ENCODE results near the gene ABTB2. TPM values are rescaled to one million over a fixed set of nuclear protein-coding genes. Genes with fewer than 3 reads are reported as not detected.

ABTB2 gene
- polyA plus RNA-seq, 1 donor (not counting 4 experiments of a cell fraction or from before 2014, with no cell fraction given) = 1.0 TPM

DNA sequence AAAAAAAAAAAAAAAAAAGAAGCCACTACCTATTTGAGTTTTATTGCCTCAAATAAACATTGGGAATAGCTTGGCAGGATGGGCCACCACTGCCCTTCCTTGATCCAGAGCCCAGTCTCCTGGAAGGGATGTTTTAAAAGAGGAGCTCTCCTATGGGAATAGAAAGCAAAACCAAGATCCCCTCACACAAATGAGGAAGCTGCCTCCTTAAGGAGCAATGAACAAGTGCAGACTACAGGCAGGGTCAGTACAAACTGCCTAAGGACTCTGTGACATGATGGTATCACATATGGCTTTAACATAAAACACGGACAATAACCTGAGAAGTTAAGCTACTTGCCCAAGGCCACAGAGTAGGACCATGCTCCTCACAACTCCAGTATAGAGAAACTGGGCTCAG is 131.6 kb downstream of the ABTB2 start:
- FAIRE-seq (no peak), DNase-seq (ENCODE audit: low read depth, low spot score) (no peak)
- no peaks in the 10 kb centered on the region for H3K9me3 ChIP-seq (ENCODE audit: control insufficient read depth, low read depth, low read length)
- H3K4me2 ChIP-seq (ENCODE audit: control insufficient read depth, extremely low read depth, insufficient read depth, low read depth, low read length) = no peak overlapping the region
- H3K4me1 ChIP-seq (ENCODE audit: control insufficient read depth, extremely low read depth, insufficient read depth, low read length) = no peaks in the 10 kb centered on the region
- no peaks in the 10 kb centered on the region for H3K27me3 ChIP-seq (ENCODE audit: control insufficient read depth, extremely low read depth, insufficient read depth, low read length)
- H3K9ac ChIP-seq (ENCODE audit: control insufficient read depth, extremely low read depth, insufficient read depth, low read length) = no peak overlapping the region
- H4K20me1 ChIP-seq (ENCODE audit: control insufficient read depth, extremely low read depth, insufficient read depth, low read length) = no peaks in the 10 kb centered on the region
- no peak overlapping the region for H2AFZ ChIP-seq (ENCODE audit: control insufficient read depth, low read length)
- dilution Hi-C loops (cut with MboI; ENCODE audit: extremely low pct_ligation_motif_present, low sequenced_read_pairs) = no loop called here
- no peaks in the 10 kb centered on the region for H3K79me2 ChIP-seq (ENCODE audit: control insufficient read depth, insufficient read depth, low read length)
- no peak for TF ChIP-seq CTCF (optimal IDR thresholded peaks at IDR 0.05 in 1 of 3, IDR thresholded peaks at IDR 0.05 in 1 of 3, conservative IDR thresholded peaks at IDR 0.05 in 1 of 3; ENCODE audit: extremely low read depth in 1 of 3, insufficient read depth in 2 of 3, low read length in 3 of 3)
- TF ChIP-seq EZH2 (IDR thresholded peaks at IDR 0.05; ENCODE audit: low read length) = no peak
- no peak overlapping the region for H3K4me3 ChIP-seq (ENCODE audit: control insufficient read depth in 2 of 3, extremely low read depth in 1 of 3, insufficient read depth in 2 of 3, low read depth in 1 of 3, low read length in 3 of 3)
- no peak overlapping the region for H3K27ac ChIP-seq (ENCODE audit: control insufficient read depth, insufficient read depth, low read length)
- no peaks in the 10 kb centered on the region for H3K36me3 ChIP-seq (ENCODE audit: control insufficient read depth in 2 of 2, extremely low read depth in 1 of 2, insufficient read depth in 2 of 2, low read length in 2 of 2)
- no peaks in the 10 kb centered on the region for H3K9me1 ChIP-seq (ENCODE audit: control insufficient read depth, extremely low read depth, insufficient read depth, low read length)

- dilution Hi-C loops (cut with MboI; ENCODE audit: extremely low pct_ligation_motif_present, low sequenced_read_pairs) = no loop called here
- Histone ChIP-seq H3K79me2 (ENCODE audit: control insufficient read depth, insufficient read depth, low read length) (no peaks in the 10 kb centered on the region), H3K4me2 (ENCODE audit: control insufficient read depth, extremely low read depth, insufficient read depth, low read depth, low read length) (no peak overlapping the region), H3K4me1 (ENCODE audit: control insufficient read depth, extremely low read depth, insufficient read depth, low read length) (no peaks in the 10 kb centered on the region), H3K27me3 (ENCODE audit: control insufficient read depth, extremely low read depth, insufficient read depth, low read length) (no peaks in the 10 kb centered on the region), H3K4me3 (ENCODE audit: control insufficient read depth in 2 of 3, extremely low read depth in 1 of 3, insufficient read depth in 2 of 3, low read depth in 1 of 3, low read length in 3 of 3) (no peak overlapping the region), H3K9me1 (ENCODE audit: control insufficient read depth, extremely low read depth, insufficient read depth, low read length) (no peaks in the 10 kb centered on the region), H3K9ac (ENCODE audit: control insufficient read depth, extremely low read depth, insufficient read depth, low read length) (no peak overlapping the region), H3K27ac (ENCODE audit: control insufficient read depth, insufficient read depth, low read length) (no peak overlapping the region), H2AFZ (ENCODE audit: control insufficient read depth, low read length) (no peak overlapping the region), H3K9me3 (ENCODE audit: control insufficient read depth, low read depth, low read length) (no peaks in the 10 kb centered on the region), H4K20me1 (ENCODE audit: control insufficient read depth, extremely low read depth, insufficient read depth, low read length) (no peaks in the 10 kb centered on the region), H3K36me3 (ENCODE audit: control insufficient read depth in 2 of 2, extremely low read depth in 1 of 2, insufficient read depth in 2 of 2, low read length in 2 of 2) (no peaks in the 10 kb centered on the region)
- TF ChIP-seq CTCF (optimal IDR thresholded peaks at IDR 0.05 in 1 of 3, IDR thresholded peaks at IDR 0.05 in 1 of 3, conservative IDR thresholded peaks at IDR 0.05 in 1 of 3; ENCODE audit: extremely low read depth in 1 of 3, insufficient read depth in 2 of 3, low read length in 3 of 3) = no peak
- no peak for TF ChIP-seq EZH2 (IDR thresholded peaks at IDR 0.05; ENCODE audit: low read length)
- FAIRE-seq (no peak), DNase-seq (ENCODE audit: low read depth, low spot score) (no peak)
Measured at GRCh38 chr11:34225091-34225490, 132.7 kb downstream of the ABTB2 start.

Data from keratinocyte (primary cell).